GM18498 (cell line): Measurements from ENCODE around the gene CACNA1I.

ENCODE experiments used
- ATAC-seq: cut with Tn5 transposase; IDR thresholded peaks from one replicate; pipeline ENCODE4 v1.9.1; 2021; ENCODE audit warnings: mild to moderate bottlenecking, moderate library complexity; ENCODE audit not compliant: unreplicated experiment

CACNA1I gene

DNA sequence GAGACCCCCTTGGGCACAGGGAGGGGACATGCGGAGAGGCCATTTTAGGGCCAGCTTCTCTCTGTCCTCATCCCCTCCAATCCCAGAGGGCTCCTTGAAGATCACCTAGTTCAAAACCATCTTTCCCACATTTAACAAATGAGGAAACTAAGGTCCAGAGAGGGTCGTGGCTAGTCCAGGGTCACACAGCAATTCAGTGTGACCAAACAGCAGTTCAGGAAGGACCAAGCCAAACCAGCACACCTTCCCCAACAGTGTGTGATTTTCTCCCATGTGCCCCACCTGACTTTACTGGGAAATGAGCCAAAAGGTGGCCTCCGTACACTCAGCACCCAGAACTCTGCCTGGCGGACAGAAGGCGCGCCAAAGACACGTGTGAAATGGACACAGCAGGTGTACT is 51.3 kb downstream of the CACNA1I start:
- no peak for ATAC-seq

DNA sequence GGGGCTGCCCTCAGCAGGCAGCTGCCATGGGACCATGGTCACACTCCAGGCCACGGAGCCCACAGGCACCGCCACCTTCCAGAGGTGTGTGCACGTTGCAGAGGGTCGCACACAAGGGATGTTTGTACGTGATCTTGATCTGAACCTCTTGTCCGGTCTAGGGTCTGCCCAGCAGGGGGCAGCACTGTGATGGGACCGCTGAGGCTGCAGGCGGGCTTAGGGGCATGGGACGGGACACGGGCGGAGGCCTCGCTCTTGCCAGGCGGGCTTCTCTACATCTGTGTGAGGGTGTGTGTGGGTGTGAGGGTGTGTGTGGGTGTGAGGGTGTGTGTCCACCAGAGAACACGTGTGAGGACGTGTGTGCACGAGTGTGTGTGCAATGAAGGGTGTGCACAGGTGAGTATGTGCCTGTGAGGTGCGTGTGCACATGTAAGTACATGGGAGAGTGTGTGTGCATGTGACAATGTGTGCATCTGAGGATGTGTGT is 52.4 kb downstream of the CACNA1I start:
- ATAC-seq, result no peak

DNA sequence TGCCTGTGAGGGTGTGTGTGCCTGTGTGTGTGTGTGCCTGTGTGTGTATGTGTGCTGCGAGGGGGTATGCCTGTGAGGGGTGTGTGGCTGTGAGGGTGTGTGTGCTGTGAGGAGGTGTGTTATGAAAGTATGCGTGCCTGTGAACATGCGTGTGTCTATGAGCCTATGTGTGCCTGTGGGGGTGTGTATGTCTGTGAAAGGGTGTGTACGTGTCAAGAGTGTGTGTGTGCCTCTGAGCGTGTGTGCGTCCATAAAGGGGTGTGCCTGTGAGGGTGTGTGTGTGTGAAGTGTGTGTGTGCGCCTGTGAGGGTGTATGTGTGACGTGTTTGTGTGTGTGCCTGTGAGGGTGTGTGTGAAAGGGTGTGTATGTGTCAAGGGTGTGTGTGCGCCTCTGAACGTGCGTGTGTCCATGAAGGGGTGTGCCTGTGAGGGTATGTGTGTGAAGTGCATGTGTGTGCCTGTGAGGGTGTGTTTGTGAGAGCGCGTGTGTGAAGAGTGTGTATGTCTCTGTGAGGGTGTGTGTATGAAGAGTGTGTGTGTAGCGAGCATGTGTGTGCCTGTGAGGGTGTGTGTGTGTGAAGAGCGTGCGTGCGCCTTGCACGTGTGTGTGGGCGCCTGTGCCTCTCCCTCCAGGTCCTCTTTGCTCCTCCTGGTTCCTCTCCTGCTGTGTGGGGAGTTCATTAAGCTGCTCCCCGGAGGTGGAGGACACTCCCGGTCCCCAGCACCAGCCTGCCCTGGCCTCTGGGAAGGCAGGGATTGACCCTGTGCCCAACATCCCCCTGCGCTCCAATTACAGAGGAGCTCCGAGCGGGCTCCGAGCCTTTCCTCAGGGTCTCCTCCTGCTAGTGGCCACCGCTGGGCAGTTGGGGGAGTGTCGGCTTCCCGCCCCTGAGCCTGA is 53.3 kb downstream of the CACNA1I start:
- no peak for ATAC-seq

DNA sequence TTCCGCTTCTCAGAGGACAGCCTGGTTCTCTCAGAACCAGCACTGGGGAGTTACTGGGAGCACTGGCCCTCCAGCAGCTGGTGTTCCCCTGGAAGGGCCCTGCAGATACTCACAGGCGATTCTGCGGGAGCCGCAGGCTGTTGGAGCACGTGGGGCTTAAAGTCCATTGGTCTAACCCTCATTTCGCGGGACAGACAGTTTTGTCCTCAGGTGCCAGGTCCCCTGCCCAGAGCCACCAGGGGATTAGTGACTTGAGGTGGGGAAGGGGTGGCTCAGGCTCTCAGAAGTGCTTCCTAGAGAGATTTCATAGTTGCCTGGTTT is 53.9 kb downstream of the CACNA1I start:
- ATAC-seq, result no peak

DNA sequence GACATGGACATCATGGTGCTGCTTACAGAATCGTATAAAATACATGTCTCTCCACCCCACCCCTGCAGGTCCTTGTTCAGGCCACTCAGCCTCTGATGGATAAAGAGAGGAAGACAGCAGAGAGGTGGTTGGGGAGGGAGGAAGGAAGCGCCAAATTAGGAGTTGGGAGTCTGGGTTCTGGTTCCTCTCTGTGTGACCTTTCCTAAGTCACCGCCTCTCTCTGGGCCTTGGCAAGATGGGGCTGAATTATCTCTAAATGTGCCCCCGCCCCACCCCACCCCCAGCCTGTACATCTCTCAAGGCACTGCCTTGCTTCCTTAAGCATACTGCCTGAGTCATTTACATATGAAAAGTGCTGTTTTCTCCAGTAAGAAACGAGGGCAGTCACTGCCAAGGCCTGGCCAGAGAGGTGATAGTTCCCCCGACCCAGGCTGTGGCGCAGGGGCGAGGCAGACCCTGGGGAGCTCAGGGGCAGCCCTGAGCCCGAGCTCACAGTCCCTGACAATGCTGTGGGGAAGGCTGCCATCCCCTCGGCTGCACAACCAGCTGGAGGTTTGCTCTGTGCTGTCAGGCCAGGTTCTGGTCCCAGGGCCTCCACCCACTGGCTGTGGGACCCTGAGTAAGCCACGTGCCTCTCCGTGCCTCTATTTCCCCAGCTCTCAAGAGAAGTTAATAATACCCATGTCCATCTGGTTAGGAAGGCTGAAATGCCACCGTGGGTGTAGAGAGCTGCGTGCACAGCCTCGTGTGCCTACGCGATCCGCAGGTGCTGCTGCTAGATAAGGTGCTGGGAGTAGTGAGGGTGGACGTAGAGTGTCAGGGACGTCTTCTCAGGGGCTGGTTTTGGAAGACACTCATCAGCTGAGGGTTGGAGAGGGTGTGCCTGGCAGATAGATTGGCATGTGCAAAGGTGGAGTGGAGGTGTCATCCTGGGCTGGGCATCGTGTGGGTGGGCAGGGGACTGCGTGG is 55.3 kb downstream of the CACNA1I start:
- no peak for ATAC-seq

DNA sequence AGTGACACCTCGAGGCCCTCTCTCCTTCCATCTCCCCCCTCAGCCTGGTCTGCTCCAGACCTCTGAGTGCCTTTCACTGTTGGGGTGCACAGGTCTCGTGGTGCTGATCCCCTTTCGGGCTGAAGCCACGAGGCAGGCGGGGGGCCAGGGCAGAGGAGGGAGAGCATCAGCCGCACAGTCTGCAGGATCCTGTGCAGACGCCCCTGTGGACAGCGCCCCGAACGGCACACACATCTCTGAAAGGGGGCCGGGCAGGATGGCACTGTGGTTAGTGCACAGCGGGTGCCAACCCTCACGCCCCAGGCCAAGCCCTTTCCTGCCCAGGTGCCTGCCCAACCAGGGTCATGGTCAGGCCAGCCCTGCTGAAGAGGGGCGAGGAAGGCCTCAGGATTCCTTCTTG is 56.7 kb downstream of the CACNA1I start:
- no peak for ATAC-seq

DNA sequence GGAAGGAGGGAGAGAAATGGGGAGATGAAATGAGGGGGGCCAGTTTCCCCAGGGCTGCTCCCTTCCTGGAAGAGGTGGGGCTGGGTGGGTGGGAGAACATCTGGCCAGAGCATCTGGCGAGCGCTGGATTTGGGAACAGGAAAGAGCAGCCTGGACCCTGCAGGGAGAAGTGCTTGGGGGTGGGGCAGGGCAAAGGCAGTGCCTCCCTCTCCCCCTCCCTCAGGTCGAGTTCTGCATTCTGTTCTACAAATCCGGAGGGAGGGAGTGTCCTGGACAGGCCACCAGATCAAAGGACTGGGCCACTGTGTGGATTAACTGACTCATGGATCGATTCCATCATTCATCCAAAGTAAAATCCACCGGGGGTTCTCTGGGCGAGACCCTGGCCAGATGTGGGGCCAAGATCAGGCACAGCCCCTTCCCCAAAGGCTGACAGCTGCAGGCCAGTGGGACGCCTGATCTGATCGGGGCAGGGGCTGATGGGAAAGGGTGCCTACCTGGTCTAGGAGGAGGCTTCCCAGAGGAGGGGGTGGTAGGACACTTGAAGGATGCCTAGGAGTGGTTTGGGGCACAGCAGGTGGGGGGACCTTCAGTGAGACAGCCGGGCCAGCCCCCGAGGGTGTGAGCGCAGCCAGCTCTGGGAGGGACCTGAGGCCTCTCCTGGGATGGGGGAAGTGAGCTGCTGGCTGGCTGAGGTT is 57.5 kb downstream of the CACNA1I start:
- no peak for ATAC-seq

DNA sequence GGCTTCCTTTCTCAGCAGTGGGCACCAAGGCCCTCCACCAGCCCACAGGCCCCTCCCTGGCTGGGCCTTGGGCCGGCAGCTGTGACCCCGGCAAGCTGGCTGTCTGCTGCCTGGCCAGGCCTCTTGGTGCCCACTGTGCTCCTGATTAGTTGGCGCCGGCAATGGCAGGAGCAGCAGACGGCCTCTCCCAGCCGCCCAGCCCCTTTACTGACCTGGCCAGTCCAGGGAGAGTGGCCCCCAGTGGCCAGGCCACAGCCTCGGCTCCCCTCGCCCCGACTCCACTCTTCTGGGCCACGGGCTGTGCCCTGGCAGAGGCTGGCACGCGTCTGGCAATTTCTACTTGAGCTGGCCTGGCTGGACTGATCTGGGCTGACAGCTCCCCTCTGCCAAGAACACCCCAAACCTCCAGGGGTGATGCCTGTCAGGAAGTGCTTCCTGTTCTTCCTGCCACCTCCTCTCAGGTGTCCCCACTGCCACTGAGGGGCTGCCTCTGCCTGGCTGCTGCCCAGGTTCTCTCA is 58.1 kb downstream of the CACNA1I start:
- ATAC-seq, result no peak

DNA sequence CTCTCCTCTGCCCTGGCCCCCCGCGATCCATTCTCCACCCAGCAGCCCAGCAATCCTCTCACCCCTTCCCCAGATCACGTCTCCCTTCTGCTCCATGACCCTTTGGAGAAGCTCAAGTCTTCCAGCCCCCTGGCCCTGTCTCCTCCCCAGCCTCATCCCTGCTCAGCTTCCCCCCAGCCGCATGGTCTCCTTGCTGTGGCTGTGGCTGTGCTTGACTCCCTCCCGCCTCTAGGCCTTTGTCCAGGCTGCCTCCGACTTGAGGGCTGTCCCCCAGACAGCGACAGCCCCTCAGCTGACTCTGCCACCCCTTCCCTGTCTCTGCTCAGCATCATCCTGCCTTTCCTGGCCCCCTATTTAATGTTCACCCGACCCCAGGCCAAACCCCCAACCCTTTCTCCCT is 59.3 kb downstream of the CACNA1I start:
- ATAC-seq, result no peak

DNA sequence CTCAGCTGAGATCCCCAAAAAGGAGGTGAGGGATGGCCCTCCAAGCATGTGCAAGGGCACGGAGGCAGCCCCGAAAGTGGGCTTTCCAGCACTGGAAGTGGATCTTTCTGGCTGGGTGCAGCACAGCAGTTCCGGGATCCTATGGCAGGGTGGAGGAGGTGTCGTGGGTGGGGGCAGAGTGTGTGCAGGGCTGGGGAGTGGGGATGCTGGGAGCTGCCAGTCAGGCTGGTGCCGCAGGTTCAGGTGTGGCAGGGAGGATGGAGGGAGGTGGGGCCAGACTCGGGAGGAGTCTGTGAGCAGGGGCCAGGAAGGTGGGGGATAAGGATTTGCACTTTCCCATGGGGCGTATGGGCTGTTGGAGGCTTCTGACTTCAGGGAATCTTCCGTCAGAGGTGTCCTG is 60.2 kb downstream of the CACNA1I start:
- ATAC-seq, result no peak

DNA sequence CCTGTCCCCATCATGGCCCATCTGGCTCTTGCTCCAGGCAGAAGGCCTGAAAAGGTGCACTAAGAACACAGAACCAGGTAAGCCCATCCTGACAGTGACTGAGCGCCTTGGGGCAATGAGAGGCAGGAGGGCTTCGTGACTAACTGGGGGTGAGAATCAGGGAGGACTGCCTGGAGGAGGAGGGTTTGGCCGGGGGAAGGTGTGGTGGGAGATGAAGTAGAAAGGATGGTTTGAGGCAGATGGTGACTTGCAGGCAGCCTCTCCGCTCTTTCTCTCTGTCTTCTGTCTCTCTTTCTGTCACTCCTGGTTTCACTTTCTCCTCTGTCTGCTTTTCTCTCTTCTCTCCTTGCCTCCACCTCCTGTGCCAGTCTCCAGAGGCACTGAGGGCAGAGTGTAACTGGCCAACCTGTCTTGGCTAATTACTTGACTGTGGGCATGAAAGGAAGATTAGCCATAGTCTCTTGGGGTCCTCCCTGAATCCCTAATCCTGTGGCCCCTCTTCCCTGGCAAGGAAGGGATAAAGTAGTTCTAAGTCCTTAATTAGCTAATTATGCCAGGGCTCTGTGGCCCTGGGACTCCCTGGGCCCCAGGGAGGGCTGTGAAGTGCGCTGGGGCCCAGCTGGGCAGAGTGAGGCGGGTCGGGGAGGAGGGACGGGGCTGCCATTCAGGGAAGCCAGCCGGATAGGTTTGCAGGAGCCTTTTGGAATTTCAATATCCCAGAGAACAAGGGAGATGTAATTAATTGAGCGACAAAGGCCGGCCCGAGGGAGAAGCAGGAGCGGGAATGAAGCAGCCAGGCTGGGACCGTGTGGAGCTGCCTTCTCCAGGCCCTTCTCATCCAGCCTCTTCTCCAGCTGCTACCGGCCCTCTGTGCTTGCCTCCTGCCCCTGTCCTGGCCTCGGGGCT is 61.1 kb downstream of the CACNA1I start:
- no peak for ATAC-seq

DNA sequence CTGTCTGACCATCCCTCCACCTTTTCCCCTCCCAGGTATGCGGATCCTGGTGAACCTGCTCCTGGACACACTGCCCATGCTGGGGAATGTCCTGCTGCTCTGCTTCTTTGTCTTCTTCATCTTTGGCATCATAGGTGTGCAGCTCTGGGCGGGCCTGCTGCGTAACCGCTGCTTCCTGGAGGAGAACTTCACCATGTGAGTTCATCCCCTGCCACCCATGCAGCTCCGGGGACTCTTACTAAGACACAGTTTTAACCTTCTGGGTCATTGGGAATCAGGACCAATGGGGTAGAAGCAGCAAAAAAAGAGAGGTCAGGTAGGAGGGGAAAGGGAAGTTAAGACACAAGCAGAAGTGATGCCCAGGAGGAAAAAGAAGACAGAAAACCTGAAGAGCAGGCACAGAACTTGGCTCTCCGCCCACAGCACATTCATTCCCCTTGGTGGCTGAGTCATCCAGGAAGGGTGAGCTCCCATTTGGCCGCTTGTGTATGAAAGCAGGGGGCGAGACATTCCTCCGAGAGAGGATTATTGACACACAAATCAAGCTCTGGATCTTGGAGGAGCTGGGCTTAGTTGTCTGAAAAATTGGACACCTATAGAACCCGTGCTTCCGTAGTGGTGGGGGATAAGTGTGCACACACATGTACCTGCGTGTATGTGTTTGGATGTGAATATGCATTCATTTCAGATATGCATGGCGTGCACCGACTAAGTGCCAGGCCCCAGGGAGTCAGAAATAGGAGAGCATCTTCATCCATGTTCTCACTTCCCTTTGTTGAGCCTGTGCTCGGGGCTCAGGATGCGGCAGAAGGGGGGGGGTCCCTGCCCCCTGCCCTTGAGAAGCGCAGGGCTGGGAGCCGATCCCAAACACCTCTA is 64.2 kb downstream of the CACNA1I start:
- ATAC-seq, result no peak

DNA sequence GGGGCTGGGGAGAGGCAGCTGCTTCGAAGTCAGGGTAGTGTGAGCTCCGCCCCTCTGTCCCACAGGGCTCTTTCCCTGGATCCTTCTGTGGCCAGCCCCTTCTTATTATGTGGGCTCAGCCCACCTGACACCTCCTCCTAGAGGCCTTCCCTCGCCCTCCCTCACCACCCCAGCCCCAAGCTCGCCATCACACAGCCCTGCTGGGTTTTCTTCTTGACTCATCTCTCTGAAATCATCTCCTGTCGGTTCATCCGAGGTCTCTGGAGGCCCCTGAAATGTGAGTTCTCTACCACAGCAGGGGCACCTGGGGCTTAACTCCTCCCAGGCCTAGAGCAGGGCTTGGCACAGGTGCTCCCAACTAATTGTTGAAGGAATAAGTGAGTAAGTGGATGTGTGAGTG is 65.2 kb downstream of the CACNA1I start:
- no peak for ATAC-seq

DNA sequence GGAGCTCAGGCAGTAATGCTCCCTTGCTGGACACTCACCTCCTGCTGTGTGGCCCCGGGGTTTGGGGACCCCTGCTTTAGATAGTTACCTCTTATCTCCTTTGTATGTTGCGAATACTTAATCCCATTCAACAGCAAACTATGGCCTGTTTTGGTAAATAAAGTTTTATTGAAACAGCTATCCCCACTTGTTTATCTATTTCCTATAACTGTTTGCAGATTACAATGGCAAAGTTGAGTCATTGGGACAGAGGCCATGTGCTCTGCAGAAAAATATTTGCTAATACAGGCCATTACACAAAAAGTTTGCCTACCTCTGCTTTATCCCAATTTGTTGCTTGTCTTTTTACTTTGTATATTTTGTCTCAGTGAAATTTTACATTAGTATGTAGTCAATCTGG is 68.4 kb downstream of the CACNA1I start:
- ATAC-seq, result no peak

DNA sequence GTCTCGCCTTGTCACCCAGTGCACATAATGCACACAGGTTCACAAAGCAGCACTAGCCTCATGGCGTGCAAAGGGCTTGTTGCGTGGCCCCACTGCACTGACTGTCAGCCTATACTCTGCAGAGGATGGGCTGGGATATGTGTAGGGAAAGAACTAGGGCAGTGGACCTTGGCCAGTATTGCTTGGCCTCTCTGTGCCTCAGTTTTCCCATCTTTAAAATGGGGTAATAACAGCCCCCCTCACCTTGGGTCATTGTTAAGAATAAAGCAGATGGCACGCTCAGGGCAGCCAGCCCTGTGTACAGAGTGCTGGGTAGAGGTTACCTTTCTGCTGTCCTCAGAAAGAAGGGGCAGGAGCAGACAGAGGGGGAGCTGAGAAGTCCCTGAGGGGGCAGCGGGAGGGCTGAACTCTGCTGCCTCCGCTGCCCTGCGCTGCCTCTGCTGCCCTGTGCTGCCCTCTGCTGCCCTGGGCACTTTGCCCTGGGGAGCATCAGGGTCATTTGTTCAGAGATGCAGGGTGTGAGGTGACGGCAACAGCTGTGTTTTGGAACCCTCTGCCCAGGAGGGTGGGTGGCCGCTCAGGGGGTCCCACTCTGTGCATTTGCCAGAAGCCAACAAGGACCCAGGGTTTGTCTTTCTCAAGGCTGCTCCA is 71.2 kb downstream of the CACNA1I start:
- ATAC-seq, result no peak

DNA sequence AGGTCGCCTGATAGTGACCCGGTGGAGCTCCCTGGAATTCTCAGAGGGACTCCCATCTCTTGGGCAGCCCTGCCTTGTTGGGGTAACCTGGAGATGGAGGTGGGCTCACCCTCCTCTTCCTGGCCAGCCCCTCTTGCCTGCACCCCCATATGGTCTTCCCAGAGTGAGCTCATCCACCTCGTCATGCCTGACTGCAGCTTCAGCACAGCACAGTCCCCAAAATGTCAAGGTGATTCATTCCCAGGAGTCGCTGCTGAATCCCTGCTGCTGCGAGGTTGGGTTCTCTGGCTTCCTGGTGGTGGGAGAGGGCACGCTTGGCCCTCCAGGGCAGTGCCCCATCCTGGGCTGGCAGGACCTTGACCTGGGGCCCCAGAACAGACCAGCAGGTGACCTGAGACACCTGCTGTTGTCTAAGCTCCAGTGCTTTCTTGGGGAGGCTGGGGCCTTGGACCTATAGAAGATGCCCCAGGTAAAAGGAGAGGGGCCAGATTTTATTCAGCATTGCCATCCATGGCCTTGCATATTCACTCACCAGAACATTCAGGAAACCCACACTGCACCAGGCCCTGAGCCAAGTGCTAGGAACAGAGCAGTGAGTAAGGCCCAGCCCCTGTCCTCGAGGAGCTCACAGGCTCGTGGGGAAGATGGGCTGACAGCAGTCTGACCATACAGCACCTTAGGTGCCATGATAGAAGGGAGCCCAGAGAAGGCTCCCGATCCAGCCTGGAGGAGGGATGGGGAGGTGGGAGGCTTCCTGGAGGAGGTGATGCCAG is 72.9 kb downstream of the CACNA1I start:
- ATAC-seq, result no peak

DNA sequence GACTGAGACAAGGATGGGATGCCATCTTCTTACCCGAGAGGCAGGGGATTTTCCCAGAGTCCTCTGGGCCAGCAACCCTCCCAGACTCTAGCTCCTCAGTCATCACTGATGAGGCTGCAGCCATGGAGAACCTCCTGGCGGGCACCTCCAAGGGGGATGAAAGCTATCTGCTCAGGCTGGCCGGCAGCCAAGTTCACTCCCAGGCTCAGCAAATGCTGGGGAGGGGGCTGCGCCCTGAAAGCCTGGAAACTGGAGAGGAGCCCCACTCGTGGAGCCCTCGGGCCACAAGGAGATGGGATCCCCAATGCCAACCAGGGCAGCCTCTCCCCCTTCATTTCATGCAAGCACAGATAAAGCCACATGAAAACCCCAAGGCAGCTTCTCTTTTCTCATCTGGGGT is 75.0 kb downstream of the CACNA1I start:
- no peak for ATAC-seq
